GM13977 (cell line): ENCODE measurements around the gene S100P.

Experiments used
- DNase-seq: peaks from one replicate; pipeline ENCODE4 v3.0.0; 2012; ENCODE audit warnings: low spot score
- in situ Hi-C: fragments of 300-500 bp; cut with MboI; formaldehyde crosslinking; loops from one replicate; pipeline ENCODE4 v1.12.0; 2022; ENCODE audit warnings: low sequenced_read_pairs, low pct_unique_long_range_greater_than_20kb, mixed read lengths, inconsistent platforms; ENCODE audit not compliant: unreplicated experiment
- TF ChIP-seq, protein P1 (sequence below): IDR thresholded peaks from 2 replicates; pipeline ENCODE4 v1.5.1; 2012; ENCODE audit warnings: mild to moderate bottlenecking, control low read depth; ENCODE audit not compliant: insufficient read depth; ENCODE audit errors: extremely low read depth, missing control alignments

The S100P gene

GRCh38 chr4:6709230-6710114 lies 15.8 kb downstream of the S100P start, which contains the start of gene MRFAP1L1:
Gene MRFAP1L1, minus strand, starts transcription at chr4:6709865. Its CDS starts 236 bp downstream, at chr4:6709629.
- in situ Hi-C loops = loop anchor here (10.0 kb wide), 1 partner anchor 365 kb away; no protein-coding TSS in a partner anchor
- peak; percentile 92 for DNase-seq
- TF ChIP-seq, protein P1, sequence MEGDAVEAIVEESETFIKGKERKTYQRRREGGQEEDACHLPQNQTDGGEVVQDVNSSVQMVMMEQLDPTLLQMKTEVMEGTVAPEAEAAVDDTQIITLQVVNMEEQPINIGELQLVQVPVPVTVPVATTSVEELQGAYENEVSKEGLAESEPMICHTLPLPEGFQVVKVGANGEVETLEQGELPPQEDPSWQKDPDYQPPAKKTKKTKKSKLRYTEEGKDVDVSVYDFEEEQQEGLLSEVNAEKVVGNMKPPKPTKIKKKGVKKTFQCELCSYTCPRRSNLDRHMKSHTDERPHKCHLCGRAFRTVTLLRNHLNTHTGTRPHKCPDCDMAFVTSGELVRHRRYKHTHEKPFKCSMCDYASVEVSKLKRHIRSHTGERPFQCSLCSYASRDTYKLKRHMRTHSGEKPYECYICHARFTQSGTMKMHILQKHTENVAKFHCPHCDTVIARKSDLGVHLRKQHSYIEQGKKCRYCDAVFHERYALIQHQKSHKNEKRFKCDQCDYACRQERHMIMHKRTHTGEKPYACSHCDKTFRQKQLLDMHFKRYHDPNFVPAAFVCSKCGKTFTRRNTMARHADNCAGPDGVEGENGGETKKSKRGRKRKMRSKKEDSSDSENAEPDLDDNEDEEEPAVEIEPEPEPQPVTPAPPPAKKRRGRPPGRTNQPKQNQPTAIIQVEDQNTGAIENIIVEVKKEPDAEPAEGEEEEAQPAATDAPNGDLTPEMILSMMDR = no peak

- in situ Hi-C loops = loop anchor here (10.0 kb wide), 1 partner anchor 365 kb away; no protein-coding TSS in a partner anchor
- no peak for DNase-seq
- TF ChIP-seq, protein P1 = no peak
Observed at GRCh38 chr4:6710282-6710681, 16.6 kb downstream of the S100P start.

DNA sequence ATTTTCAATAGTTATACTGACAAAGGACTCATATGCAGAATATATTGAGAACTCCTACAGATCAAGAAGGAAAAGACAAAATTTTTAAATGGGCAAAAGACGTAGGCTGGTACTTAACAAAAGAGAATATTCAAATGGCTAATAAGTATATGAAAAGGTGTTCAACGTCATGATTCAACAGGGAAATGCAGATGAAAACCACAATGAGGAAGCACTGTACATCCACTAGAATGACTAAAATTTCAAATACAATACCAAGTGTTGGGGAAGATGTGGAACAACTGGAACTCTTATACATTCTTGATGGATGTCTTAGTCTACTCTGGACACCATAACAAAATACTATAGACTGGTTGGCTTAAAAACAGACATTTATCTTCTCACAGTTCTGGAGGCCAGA lies 17.3 kb downstream of the S100P start:
- TF ChIP-seq, protein P1 = no peak
- in situ Hi-C loops = loop anchor here (10.0 kb wide), 1 partner anchor 364 kb away; no protein-coding TSS in a partner anchor
- no peak for DNase-seq

GRCh38 chr4:6714954-6715353 lies 21.3 kb downstream of the S100P start:
- in situ Hi-C loops = loop anchor here (10.0 kb wide), 1 partner anchor 360 kb away; no protein-coding TSS in a partner anchor
- no peak for DNase-seq
- TF ChIP-seq, protein P1 = no peak

DNA sequence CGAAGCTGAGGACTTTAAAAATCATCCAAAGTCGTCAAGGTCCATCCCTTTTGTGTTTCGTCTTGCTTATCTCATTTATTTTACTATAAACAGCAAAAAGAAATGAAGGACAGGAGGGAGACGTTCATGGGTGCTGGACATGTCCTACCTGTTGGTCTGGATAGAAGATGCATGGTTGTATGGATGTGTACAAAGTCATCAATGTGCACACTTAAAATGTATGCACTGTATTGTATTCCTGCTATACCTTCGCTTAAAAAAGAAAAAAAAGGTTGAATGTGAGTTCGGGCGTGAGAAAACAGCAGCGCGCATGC lies 22.0 kb downstream of the S100P start:
- TF ChIP-seq, protein P1 = no peak
- DNase-seq = no peak
- in situ Hi-C loops = loop anchor here (10.0 kb wide), 1 partner anchor 359 kb away; no protein-coding TSS in a partner anchor

GRCh38 chr4:6716018-6716911 lies 22.6 kb downstream of the S100P start, which contains the start of gene BLOC1S4:
Gene BLOC1S4, plus strand, starts transcription at chr4:6716174. Its CDS starts 36 bp downstream, at chr4:6716210.
- TF ChIP-seq, protein P1 = no peak
- in situ Hi-C loops = loop anchor here (10.0 kb wide), 1 partner anchor 359 kb away; no protein-coding TSS in a partner anchor

More at GRCh38 chr4:6716018-6716911, 22.6 kb downstream of the S100P start, which contains the start of gene BLOC1S4:
- DNase-seq = peak; percentile 97
